Superior temporal gyrus (tissue), 1 donor: ENCODE results near the gene SH3RF3.

Experiments used
- DNase-seq: peaks from one replicate; pipeline ENCODE4 v3.0.0-alpha.2; 2016; ENCODE audit errors: extremely low spot score

Gene SH3RF3

GRCh38 chr2:109182426-109182825, 53.4 kb downstream of the SH3RF3 start:
- no peak for DNase-seq

GRCh38 chr2:109183871-109184270, 54.9 kb downstream of the SH3RF3 start:
- DNase-seq, result no peak

- no peak for DNase-seq
Observed at GRCh38 chr2:109184368-109184767, 55.4 kb downstream of the SH3RF3 start.

- DNase-seq, result no peak
Observed at GRCh38 chr2:109185338-109185737, 56.3 kb downstream of the SH3RF3 start.

- no peak for DNase-seq
Observed at GRCh38 chr2:109185821-109186570, 57.0 kb downstream of the SH3RF3 start.

GRCh38 chr2:109186656-109187250, 57.7 kb downstream of the SH3RF3 start:
- DNase-seq, result no peak

- no peak for DNase-seq
Observed at GRCh38 chr2:109187711-109188495, 58.9 kb downstream of the SH3RF3 start.

GRCh38 chr2:109188496-109188890, 59.5 kb downstream of the SH3RF3 start:
- no peak for DNase-seq

- DNase-seq, result no peak
Observed at GRCh38 chr2:109188898-109189297, 59.9 kb downstream of the SH3RF3 start.

- DNase-seq, result no peak
Observed at GRCh38 chr2:109189751-109190150, 60.7 kb downstream of the SH3RF3 start.

GRCh38 chr2:109193807-109194619, 65.0 kb downstream of the SH3RF3 start:
- DNase-seq, result no peak

- no peak for DNase-seq
Observed at GRCh38 chr2:109194620-109194937, 65.6 kb downstream of the SH3RF3 start.

GRCh38 chr2:109195193-109196045, 66.4 kb downstream of the SH3RF3 start:
- no peak for DNase-seq

GRCh38 chr2:109196081-109196875, 67.3 kb downstream of the SH3RF3 start:
- no peak for DNase-seq

GRCh38 chr2:109197491-109198418, 68.8 kb downstream of the SH3RF3 start:
- DNase-seq, result no peak

GRCh38 chr2:109199790-109200189, 70.8 kb downstream of the SH3RF3 start:
- no peak for DNase-seq

GRCh38 chr2:109200616-109201464, 71.8 kb downstream of the SH3RF3 start:
- DNase-seq, result no peak
